Keratinocyte (primary cell): ENCODE data around the gene ZC3H13. TPM values are rescaled to one million over a fixed set of nuclear protein-coding genes. Genes with fewer than 3 reads are reported as not detected.

Source experiments
- DNase-seq: peaks from one replicate; pipeline ENCODE4 v3.0.0-alpha.2; 2011; ENCODE audit warnings: low read depth, missing footprints, low spot score
- FAIRE-seq: peaks from 2 replicates; lab custom pipeline; 2011; peaks lifted over from hg19 to GRCh38; lab: Jason Lieb, UNC
- H2AFZ ChIP-seq: 2 replicates; pipeline ENCODE4 v1.6.0; 2012; ENCODE audit warnings: low read length, control low read depth, inconsistent platforms; ENCODE audit not compliant: control insufficient read depth
- H3K27ac ChIP-seq: 2 replicates; pipeline ENCODE4 v1.5.1; 2011; ENCODE audit warnings: low read length; ENCODE audit not compliant: control insufficient read depth, insufficient read depth
- H3K27me3 ChIP-seq: 3 replicates; pipeline ENCODE4 v1.6.0; 2011; ENCODE audit warnings: low read length; ENCODE audit not compliant: control insufficient read depth, insufficient read depth; ENCODE audit errors: extremely low read depth
- H3K36me3 ChIP-seq, 2 experiments: 2 replicates in 1 of 2; 3 replicates in 1 of 2; pipeline ENCODE4 v1.5.1; 2011; ENCODE audit warnings: low read length in 2 of 2, mild to moderate bottlenecking in 1 of 2; ENCODE audit not compliant: control insufficient read depth in 2 of 2, insufficient read depth in 2 of 2; ENCODE audit errors: extremely low read depth in 1 of 2
- H3K4me1 ChIP-seq: 3 replicates; pipeline ENCODE4 v1.5.1; 2011; ENCODE audit warnings: low read length; ENCODE audit not compliant: control insufficient read depth, insufficient read depth; ENCODE audit errors: extremely low read depth
- H3K4me2 ChIP-seq: 3 replicates; pipeline ENCODE4 v1.6.0; 2011; ENCODE audit warnings: low read depth, low read length; ENCODE audit not compliant: control insufficient read depth, insufficient read depth; ENCODE audit errors: extremely low read depth
- H3K4me3 ChIP-seq, 3 experiments: fragments of 200-600 bp in 1 of 3; sonication (generic) in 1 of 3; 2 replicates in 2 of 3; 3 replicates in 1 of 3; pipeline ENCODE4 v1.5.1; 2011 to 2016; ENCODE audit warnings: low read length in 3 of 3, mild to moderate bottlenecking in 3 of 3, control low read depth in 2 of 3, inconsistent platforms in 1 of 3, low read depth in 1 of 3, mixed read lengths in 1 of 3, mixed run types in 1 of 3, moderate library complexity in 1 of 3; ENCODE audit not compliant: control insufficient read depth in 2 of 3, insufficient read depth in 2 of 3; ENCODE audit errors: extremely low read depth in 1 of 3
- H3K79me2 ChIP-seq: 2 replicates; pipeline ENCODE4 v1.6.0; 2012; ENCODE audit warnings: low read length; ENCODE audit not compliant: control insufficient read depth, insufficient read depth
- H3K9ac ChIP-seq: 3 replicates; pipeline ENCODE4 v1.6.0; 2011; ENCODE audit warnings: low read length; ENCODE audit not compliant: control insufficient read depth, insufficient read depth; ENCODE audit errors: extremely low read depth
- H3K9me1 ChIP-seq: 3 replicates; pipeline ENCODE4 v1.6.0; 2011; ENCODE audit warnings: low read length; ENCODE audit not compliant: control insufficient read depth, insufficient read depth; ENCODE audit errors: extremely low read depth
- H3K9me3 ChIP-seq: 2 replicates; pipeline ENCODE4 v1.5.1; 2012; ENCODE audit warnings: low read depth, low read length; ENCODE audit not compliant: control insufficient read depth
- H4K20me1 ChIP-seq: 3 replicates; pipeline ENCODE4 v1.6.0; 2011; ENCODE audit warnings: low read length; ENCODE audit not compliant: control insufficient read depth, insufficient read depth; ENCODE audit errors: extremely low read depth
- CTCF ChIP-seq, 3 experiments: IDR thresholded peaks in 1 of 3; conservative IDR thresholded peaks in 1 of 3; optimal IDR thresholded peaks in 1 of 3; 2 replicates in 2 of 3; 3 replicates in 1 of 3; pipeline versions ENCODE3 to v1.5.1; 2011; ENCODE audit warnings: low read length in 3 of 3, mild to moderate bottlenecking in 3 of 3, moderate library complexity in 2 of 3, control low read depth in 1 of 3, inconsistent platforms in 1 of 3; ENCODE audit not compliant: insufficient read depth in 2 of 3; ENCODE audit errors: extremely low read depth in 1 of 3
- EZH2 ChIP-seq: IDR thresholded peaks from one replicate; pipeline ENCODE4 v1.6.1; 2012; ENCODE audit warnings: inconsistent platforms, mild to moderate bottlenecking, low read length, moderate library complexity
- dilution Hi-C: fragments of 300-500 bp; cut with MboI; formaldehyde crosslinking; loops from one replicate; pipeline ENCODE4 v1.7.0; 2020; ENCODE audit warnings: low sequenced_read_pairs; ENCODE audit not compliant: extremely low pct_ligation_motif_present
- polyA plus RNA-seq, 5 experiments: library from polyadenylated mRNA; depleted of rRNA in 3 of 5; stranded (reverse) in 3 of 5; stranded (forward) in 1 of 5; unstranded in 1 of 5; fragments of >200 nt; gene quantifications; 1 replicate in 1 of 5; 2 replicates in 3 of 5; 3 replicates in 1 of 5; pipeline versions ENCODE4 v1.2.1 to v1.2.3, GENCODE V29; 2011 to 2012; ENCODE audit warnings: missing spikeins in 2 of 5, low read depth in 1 of 5, low replicate concordance in 1 of 5

Gene ZC3H13
- polyA plus RNA-seq, 1 donor (not counting 4 experiments of a cell fraction or from before 2014, with no cell fraction given): 10.6 TPM

GRCh38 chr13:46015366-46015765 is 37.2 kb downstream of the ZC3H13 start:
- H3K79me2 ChIP-seq: no peaks in the 10 kb centered on the region
- no peaks in the 10 kb centered on the region for H4K20me1 ChIP-seq
- H3K4me2 ChIP-seq: no peak overlapping the region
- H3K9me1 ChIP-seq: no peaks in the 10 kb centered on the region
- H3K4me1 ChIP-seq: peaks cover 6% of the 10 kb centered on the region
- H3K4me3 ChIP-seq: no peak overlapping the region
- dilution Hi-C loops: no loop called here
- no peak overlapping the region for H3K27ac ChIP-seq
- H3K27me3 ChIP-seq: no peaks in the 10 kb centered on the region
- H2AFZ ChIP-seq: no peak overlapping the region
- DNase-seq: no peak
- H3K9me3 ChIP-seq: no peaks in the 10 kb centered on the region
- H3K36me3 ChIP-seq: peaks cover 9 to 15% of the 10 kb centered on the region in 2 experiments
- H3K9ac ChIP-seq: no peak overlapping the region
- no peak for TF ChIP-seq CTCF (optimal IDR thresholded peaks at IDR 0.05 in 1 of 3, IDR thresholded peaks at IDR 0.05 in 1 of 3, conservative IDR thresholded peaks at IDR 0.05 in 1 of 3; ENCODE audit: extremely low read depth in 1 of 3, insufficient read depth in 2 of 3, low read length in 3 of 3)
- no peak for TF ChIP-seq EZH2
- FAIRE-seq: no peak

DNA sequence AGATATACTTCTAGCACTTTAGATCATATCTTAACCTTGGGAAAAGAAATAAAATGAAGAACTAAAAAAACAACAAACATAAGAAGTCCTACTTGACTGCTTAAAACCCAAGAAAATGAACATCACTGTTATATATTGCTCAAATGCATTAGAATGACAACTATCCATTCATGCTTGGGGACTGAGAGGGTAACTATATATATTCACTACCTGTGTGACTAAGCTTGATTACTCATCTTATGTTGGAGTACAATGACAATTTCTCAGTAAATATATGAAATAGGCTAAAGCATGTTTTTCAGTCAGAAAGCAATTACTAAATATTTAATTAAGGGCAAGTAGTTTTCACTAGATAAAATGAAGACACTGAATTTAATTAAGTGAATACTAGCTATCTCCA is 40.1 kb downstream of the ZC3H13 start:
- dilution Hi-C loops: no loop called here
- H3K4me1 ChIP-seq: peaks cover 6% of the 10 kb centered on the region
- H3K4me2 ChIP-seq: no peak overlapping the region
- TF ChIP-seq CTCF (optimal IDR thresholded peaks at IDR 0.05 in 1 of 3, IDR thresholded peaks at IDR 0.05 in 1 of 3, conservative IDR thresholded peaks at IDR 0.05 in 1 of 3; ENCODE audit: extremely low read depth in 1 of 3, insufficient read depth in 2 of 3, low read length in 3 of 3): no peak
- no peak for TF ChIP-seq EZH2
- H3K9me1 ChIP-seq: no peaks in the 10 kb centered on the region
- H3K36me3 ChIP-seq: peaks cover 7 to 16% of the 10 kb centered on the region in 2 experiments
- H3K27ac ChIP-seq: no peak overlapping the region
- no peaks in the 10 kb centered on the region for H3K27me3 ChIP-seq
- H3K9ac ChIP-seq: no peak overlapping the region
- no peak for DNase-seq
- H3K9me3 ChIP-seq: no peaks in the 10 kb centered on the region
- no peaks in the 10 kb centered on the region for H3K79me2 ChIP-seq
- H4K20me1 ChIP-seq: no peaks in the 10 kb centered on the region
- H2AFZ ChIP-seq: no peak overlapping the region
- FAIRE-seq: no peak
- no peak overlapping the region for H3K4me3 ChIP-seq
